HG02884 (cell line): ENCODE measurements around the gene KMO.

Experiments
- ATAC-seq: cut with Tn5 transposase; IDR thresholded peaks from one replicate; pipeline ENCODE4 v1.9.1; 2021; ENCODE audit warnings: mild to moderate bottlenecking, moderate library complexity; ENCODE audit not compliant: unreplicated experiment

The KMO gene

GRCh38 chr1:241591736-241592135, 59.6 kb downstream of the KMO start:
- no peak for ATAC-seq

GRCh38 chr1:241592273-241592958, 60.2 kb downstream of the KMO start:
- ATAC-seq, result peak; percentile 79

- ATAC-seq, result no peak
These were observed 61.0 kb downstream of the KMO start for GRCh38 chr1:241593186-241593585.

- ATAC-seq, result no peak
These were observed 64.5 kb downstream of the KMO start for GRCh38 chr1:241596633-241597032.

- no peak for ATAC-seq
These were observed 66.1 kb downstream of the KMO start for GRCh38 chr1:241598249-241598648.

GRCh38 chr1:241600496-241600901, 68.3 kb downstream of the KMO start:
- ATAC-seq, result peak; percentile 83

GRCh38 chr1:241603731-241604245, 71.6 kb downstream of the KMO start:
- no peak for ATAC-seq

GRCh38 chr1:241605146-241605805, 73.1 kb downstream of the KMO start:
- no peak for ATAC-seq

- no peak for ATAC-seq
These were observed 74.4 kb downstream of the KMO start for GRCh38 chr1:241606544-241606943.

- ATAC-seq, result no peak
These were observed 75.3 kb downstream of the KMO start for GRCh38 chr1:241607497-241607896.

- peak; percentile 40 for ATAC-seq
These were observed 76.3 kb downstream of the KMO start for GRCh38 chr1:241608379-241609033.

- no peak for ATAC-seq
These were observed 78.1 kb downstream of the KMO start for GRCh38 chr1:241610056-241610815.

- peak; percentile 71 for ATAC-seq
These were observed 78.9 kb downstream of the KMO start for GRCh38 chr1:241611063-241611462.

GRCh38 chr1:241611736-241612135, 79.6 kb downstream of the KMO start:
- no peak for ATAC-seq

GRCh38 chr1:241612533-241613477, 80.6 kb downstream of the KMO start:
- no peak for ATAC-seq

GRCh38 chr1:241614144-241614543, 82.0 kb downstream of the KMO start:
- no peak for ATAC-seq

- no peak for ATAC-seq
These were observed 82.4 kb downstream of the KMO start for GRCh38 chr1:241614572-241614971.

- ATAC-seq, result no peak
These were observed 83.1 kb downstream of the KMO start for GRCh38 chr1:241615043-241615974.

- no peak for ATAC-seq
These were observed 85.2 kb downstream of the KMO start for GRCh38 chr1:241617426-241617825.
